Endothelial cell of umbilical vein (primary cell): ENCODE results near the gene CAMKK2. TPM values are rescaled to one million over a fixed set of nuclear protein-coding genes. Genes with fewer than 3 reads are reported as not detected.

Source experiments
- BruUV-seq: library from RNA; stranded (reverse); fragments of 400-500 nt; replicated peaks from 2 replicates; lab custom pipeline; 2021; lab: Mats Ljungman, UMichigan
- CTCF ChIA-PET: fragments of 300-600, 350-600 bp; sonication (Branson Sonifier 250); formaldehyde crosslinking; loops from one replicate; lab custom pipeline; 2021; ENCODE audit warnings: antibody characterized with exemption, inconsistent platforms; lab: Charles Lee
- POLR2A ChIA-PET: fragments of 300-600, 350-600 bp; sonication (Branson Sonifier 250); formaldehyde crosslinking; loops from one replicate; lab custom pipeline; 2021; ENCODE audit warnings: antibody characterized with exemption, inconsistent platforms; lab: Charles Lee
- DNase-seq: peaks from one replicate; pipeline ENCODE4 v3.0.0-alpha.2; 2011; ENCODE audit warnings: low read depth, low spot score
- FAIRE-seq: peaks from 2 replicates; lab custom pipeline; 2011; peaks lifted over from hg19 to GRCh38; lab: Jason Lieb, UNC
- H2AFZ ChIP-seq: 2 replicates; pipeline ENCODE4 v1.6.0; 2012; ENCODE audit warnings: low read depth, low read length, control low read depth, inconsistent platforms
- H3K27ac ChIP-seq: 2 replicates; pipeline ENCODE4 v1.5.1; 2011; ENCODE audit warnings: low read depth, mild to moderate bottlenecking, control low read depth, low read length, moderate library complexity; ENCODE audit not compliant: insufficient read depth
- H3K27me3 ChIP-seq, 2 experiments: 2 replicates each; pipeline versions ENCODE4 v1.6.0 to v1.6.1; 2011; ENCODE audit warnings: low read length in 2 of 2, mixed read lengths in 1 of 2; ENCODE audit not compliant: control insufficient read depth in 2 of 2, insufficient read depth in 2 of 2
- H3K36me3 ChIP-seq, 2 experiments: 2 replicates in 1 of 2; 3 replicates in 1 of 2; pipeline ENCODE4 v1.5.1; 2011; ENCODE audit warnings: low read length in 2 of 2, mild to moderate bottlenecking in 1 of 2, moderate library complexity in 1 of 2; ENCODE audit not compliant: control insufficient read depth in 2 of 2, insufficient read depth in 2 of 2; ENCODE audit errors: extremely low read depth in 1 of 2
- H3K4me1 ChIP-seq: 3 replicates; pipeline ENCODE4 v1.5.1; 2011; ENCODE audit warnings: mild to moderate bottlenecking, low read length; ENCODE audit not compliant: control insufficient read depth, insufficient read depth; ENCODE audit errors: extremely low read depth
- H3K4me2 ChIP-seq: 2 replicates; pipeline ENCODE4 v1.6.1; 2011; ENCODE audit warnings: low read length, control low read depth, mixed read lengths; ENCODE audit not compliant: insufficient read depth
- H3K4me3 ChIP-seq, 3 experiments: fragments of 200-600 bp in 1 of 3; sonication (generic), shearing (Covaris generic) in 1 of 3; replicated peaks in 1 of 3; 2 replicates each; pipeline ENCODE4 v1.5.1; 2011 to 2016; ENCODE audit warnings: control low read depth in 3 of 3, low read length in 3 of 3, mild to moderate bottlenecking in 2 of 3, inconsistent platforms in 1 of 3, low read depth in 1 of 3, moderate library complexity in 1 of 3; ENCODE audit not compliant: insufficient read depth in 1 of 3
- H3K79me2 ChIP-seq: 2 replicates; pipeline ENCODE4 v1.6.0; 2012; ENCODE audit warnings: low read length, inconsistent platforms; ENCODE audit not compliant: control insufficient read depth, insufficient read depth
- H3K9ac ChIP-seq: replicated peaks from 2 replicates; pipeline ENCODE3; 2011; ENCODE audit warnings: low read length, control low read depth; ENCODE audit not compliant: insufficient read depth; ENCODE audit errors: extremely low read depth
- H3K9me1 ChIP-seq: replicated peaks from 3 replicates; pipeline ENCODE4 v1.6.0; 2011; ENCODE audit warnings: mild to moderate bottlenecking, low read length; ENCODE audit not compliant: control insufficient read depth, insufficient read depth; ENCODE audit errors: extremely low read depth
- H3K9me3 ChIP-seq: replicated peaks from 2 replicates; pipeline ENCODE4 v1.5.1; 2012; ENCODE audit warnings: low read length, inconsistent platforms; ENCODE audit not compliant: control insufficient read depth, insufficient read depth
- H4K20me1 ChIP-seq: replicated peaks from 2 replicates; pipeline ENCODE3; 2011; ENCODE audit warnings: mild to moderate bottlenecking, low read length; ENCODE audit not compliant: control insufficient read depth, insufficient read depth; ENCODE audit errors: extremely low read depth
- CTCF ChIP-seq, 2 donors: IDR thresholded peaks; 1 replicate in 1 of 2; 2 replicates in 1 of 2; pipeline ENCODE4 v1.5.1; 2011; ENCODE audit warnings: low read length in 2 of 2, mild to moderate bottlenecking in 2 of 2, moderate library complexity in 2 of 2, control low read depth in 1 of 2, inconsistent platforms in 1 of 2, low read depth in 1 of 2; ENCODE audit not compliant: insufficient read depth in 1 of 2; ENCODE audit errors: extremely low read depth in 1 of 2
- EZH2 ChIP-seq: IDR thresholded peaks from 2 replicates; pipeline ENCODE4 v1.6.1; 2012; ENCODE audit warnings: borderline replicate concordance, low read depth, mild to moderate bottlenecking, moderate library complexity, low read length, inconsistent platforms; ENCODE audit not compliant: severe bottlenecking
- FOS ChIP-seq: IDR thresholded peaks from 2 replicates; pipeline ENCODE4 v1.6.1; 2011; ENCODE audit warnings: mild to moderate bottlenecking, low read length, moderate library complexity, borderline replicate concordance; ENCODE audit not compliant: insufficient read depth
- GATA2 ChIP-seq: IDR thresholded peaks from 2 replicates; pipeline ENCODE4 v1.7.0; 2011; ENCODE audit warnings: low read depth, mild to moderate bottlenecking, moderate library complexity, mixed read lengths, low read length; ENCODE audit not compliant: insufficient read length, insufficient read depth
- JUN ChIP-seq: IDR thresholded peaks from 2 replicates; pipeline ENCODE4 v1.6.1; 2011; ENCODE audit warnings: borderline replicate concordance, low read depth; ENCODE audit not compliant: insufficient read length, insufficient read depth
- MAX ChIP-seq: IDR thresholded peaks from 2 replicates; pipeline ENCODE4 v1.6.1; 2011; ENCODE audit not compliant: insufficient read depth, insufficient read length
- MYC ChIP-seq: IDR thresholded peaks from one replicate; pipeline ENCODE4 v1.6.1; 2011; ENCODE audit warnings: mild to moderate bottlenecking, low read depth, low read length
- POLR2A ChIP-seq: IDR thresholded peaks from 2 replicates; pipeline ENCODE4 v1.6.1; 2012; ENCODE audit warnings: low read depth, mild to moderate bottlenecking, control low read depth, low read length
- POLR2AphosphoS5 ChIP-seq: IDR thresholded peaks from 2 replicates; pipeline ENCODE4 v1.6.1; 2012; ENCODE audit warnings: low read depth, mild to moderate bottlenecking, control low read depth, low read length, moderate library complexity; ENCODE audit not compliant: insufficient read depth
- dilution Hi-C: fragments of 300-500 bp; cut with MboI; formaldehyde crosslinking; loops from one replicate; pipeline ENCODE4 v1.15.0; 2019; ENCODE audit warnings: low sequenced_read_pairs; ENCODE audit not compliant: extremely low pct_ligation_motif_present
- intact Hi-C: fragments of 100-400 bp; cut with micrococcal nuclease; formaldehyde crosslinking; loops from one replicate; pipeline ENCODE4 v1.10.0; 2022
- polyA plus RNA-seq, 4 experiments: library from polyadenylated mRNA; depleted of rRNA in 3 of 4; stranded (reverse) in 3 of 4; unstranded in 1 of 4; fragments of >200 nt; gene quantifications; 2 replicates each; pipeline versions ENCODE4 v1.2.1 to v1.2.3, GENCODE V29; 2011 to 2012; ENCODE audit warnings: missing spikeins in 1 of 4
- total RNA-seq: library from RNA; stranded (reverse); gene quantifications from 2 replicates; pipeline ENCODE4 v1.2.3, GENCODE V29; 2021

Gene CAMKK2
- total and polyA plus RNA-seq, 2 donors (not counting 3 experiments of a cell fraction or from before 2014, with no cell fraction given) = 32.5 to 45.0 TPM

- Histone ChIP-seq H3K9ac (no peak overlapping the region), H3K9me1 (no peaks in the 10 kb centered on the region), H3K79me2 (peaks cover 7% of the 10 kb centered on the region), H3K36me3 (peaks cover 7 to 11% of the 10 kb centered on the region in 2 experiments), H2AFZ (no peak overlapping the region), H3K4me3 (no peak overlapping the region), H3K4me2 (no peak overlapping the region), H3K9me3 (no peaks in the 10 kb centered on the region), H4K20me1 (no peaks in the 10 kb centered on the region), H3K4me1 (peaks cover 14% of the 10 kb centered on the region), H3K27me3 (no peaks in the 10 kb centered on the region), H3K27ac (no peak overlapping the region)
- intact Hi-C loops (no loop called here), dilution Hi-C loops (no loop called here)
- ChIA-PET CTCF (no interaction called here), POLR2A (no interaction called here)
- BruUV-seq = no TSS peak
- no peak for TF ChIP-seq MYC
- no peak for TF ChIP-seq JUN
- TF ChIP-seq POLR2AphosphoS5 = no peak
- no peak for TF ChIP-seq EZH2
- TF ChIP-seq POLR2A = no peak
- TF ChIP-seq FOS = no peak
- no peak for TF ChIP-seq CTCF (IDR thresholded peaks at IDR 0.05; ENCODE audit: extremely low read depth in 1 of 2, insufficient read depth in 1 of 2, low read depth in 1 of 2, low read length in 2 of 2)
- TF ChIP-seq MAX = no peak
- TF ChIP-seq GATA2 = no peak
- no peak for FAIRE-seq
- no peak for DNase-seq
Observed at GRCh38 chr12:121273364-121273896, 23.1 kb downstream of the CAMKK2 start.
